Effector memory CD4-positive, alpha-beta T cell (primary cell): ENCODE results near the gene OPRM1.

Experiments
- DNase-seq, 3 donors: peaks; one replicate each; pipeline ENCODE4 v3.0.0-alpha.2; 2020
- H3K27ac ChIP-seq: 2 replicates; pipeline ENCODE4 v1.7.0; 2013; ENCODE audit warnings: mild to moderate bottlenecking, low read length, moderate library complexity; ENCODE audit not compliant: insufficient read depth, poor library complexity, severe bottlenecking
- H3K27me3 ChIP-seq: replicated peaks from 2 replicates; pipeline ENCODE4 v1.7.0; 2013; ENCODE audit warnings: mild to moderate bottlenecking, low read length; ENCODE audit not compliant: insufficient read depth, control insufficient read depth, poor library complexity, severe bottlenecking
- H3K36me3 ChIP-seq: 2 replicates; pipeline ENCODE4 v1.7.0; 2013; ENCODE audit warnings: mild to moderate bottlenecking, low read length, moderate library complexity; ENCODE audit not compliant: control insufficient read depth, insufficient read depth
- H3K4me1 ChIP-seq: 2 replicates; pipeline ENCODE4 v1.7.0; 2013; ENCODE audit warnings: low read length, mild to moderate bottlenecking; ENCODE audit not compliant: control insufficient read depth, insufficient read depth, poor library complexity, severe bottlenecking
- H3K4me3 ChIP-seq: 2 replicates; pipeline ENCODE4 v1.7.0; 2013; ENCODE audit warnings: low read length, low read depth, mild to moderate bottlenecking; ENCODE audit not compliant: insufficient read depth, poor library complexity, severe bottlenecking
- H3K9me3 ChIP-seq: 2 replicates; pipeline ENCODE4 v1.7.0; 2013; ENCODE audit warnings: mild to moderate bottlenecking, low read length, moderate library complexity; ENCODE audit not compliant: control insufficient read depth

Gene OPRM1

GRCh38 chr6:154241581-154241980 lies 202.5 kb downstream of the OPRM1 start:
- no peak overlapping the region for H3K4me3 ChIP-seq
- no peaks in the 10 kb centered on the region for H3K36me3 ChIP-seq
- H3K9me3 ChIP-seq, result no peaks in the 10 kb centered on the region
- H3K27me3 ChIP-seq, result no peaks in the 10 kb centered on the region
- H3K4me1 ChIP-seq, result peaks cover 32% of the 10 kb centered on the region
- no peak for DNase-seq
- H3K27ac ChIP-seq, result no peak overlapping the region

GRCh38 chr6:154242617-154243357 lies 203.7 kb downstream of the OPRM1 start:
- peak overlapping the region; percentile 40 for H3K27ac ChIP-seq
- H3K9me3 ChIP-seq, result no peaks in the 10 kb centered on the region
- no peaks in the 10 kb centered on the region for H3K36me3 ChIP-seq
- H3K4me3 ChIP-seq, result no peak overlapping the region
- DNase-seq, result no peak
- no peaks in the 10 kb centered on the region for H3K27me3 ChIP-seq
- H3K4me1 ChIP-seq, result peaks cover 34% of the 10 kb centered on the region

- no peaks in the 10 kb centered on the region for H3K9me3 ChIP-seq
- no peaks in the 10 kb centered on the region for H3K36me3 ChIP-seq
- H3K27me3 ChIP-seq, result no peaks in the 10 kb centered on the region
- no peak for DNase-seq
- H3K4me3 ChIP-seq, result peak overlapping the region; percentile 66
- H3K4me1 ChIP-seq, result peaks cover 38% of the 10 kb centered on the region
- H3K27ac ChIP-seq, result peak overlapping the region; percentile 75
Observed at GRCh38 chr6:154243793-154244750, 205.0 kb downstream of the OPRM1 start.

- H3K36me3 ChIP-seq, result no peaks in the 10 kb centered on the region
- H3K27ac ChIP-seq, result peak overlapping the region; percentile 75
- H3K27me3 ChIP-seq, result no peaks in the 10 kb centered on the region
- DNase-seq, result no peak
- peaks cover 50% of the 10 kb centered on the region for H3K4me1 ChIP-seq
- no peaks in the 10 kb centered on the region for H3K9me3 ChIP-seq
- H3K4me3 ChIP-seq, result peak overlapping the region; percentile 66
Observed at GRCh38 chr6:154245506-154245905, 206.5 kb downstream of the OPRM1 start.

- Histone ChIP-seq H3K4me1 (peaks cover 53% of the 10 kb centered on the region), H3K36me3 (no peaks in the 10 kb centered on the region), H3K27me3 (no peaks in the 10 kb centered on the region), H3K9me3 (no peaks in the 10 kb centered on the region), H3K4me3 (peak overlapping the region; percentile 66), H3K27ac (peak overlapping the region; percentile 75)
- no peak for DNase-seq
Observed at GRCh38 chr6:154246723-154247118, 207.7 kb downstream of the OPRM1 start.

- DNase-seq, result peak in 1 of 3 donors; percentile 12
- Histone ChIP-seq H3K27me3 (no peaks in the 10 kb centered on the region), H3K4me1 (peaks cover 50% of the 10 kb centered on the region), H3K4me3 (peak overlapping the region; percentile 66), H3K27ac (peak overlapping the region; percentile 75), H3K9me3 (no peaks in the 10 kb centered on the region), H3K36me3 (no peaks in the 10 kb centered on the region)
Observed at GRCh38 chr6:154247119-154247861, 208.2 kb downstream of the OPRM1 start.

GRCh38 chr6:154249499-154250298 lies 210.7 kb downstream of the OPRM1 start:
- no peaks in the 10 kb centered on the region for H3K36me3 ChIP-seq
- no peaks in the 10 kb centered on the region for H3K9me3 ChIP-seq
- H3K4me1 ChIP-seq, result peaks cover 35% of the 10 kb centered on the region
- H3K4me3 ChIP-seq, result peak overlapping the region; percentile 33
- H3K27me3 ChIP-seq, result no peaks in the 10 kb centered on the region
- peak overlapping the region; percentile 75 for H3K27ac ChIP-seq
- peak; percentile 18 to 27 (median 25) for DNase-seq

GRCh38 chr6:154251116-154251515 lies 212.1 kb downstream of the OPRM1 start:
- peak overlapping the region; percentile 75 for H3K27ac ChIP-seq
- peaks cover 32% of the 10 kb centered on the region for H3K4me1 ChIP-seq
- no peak overlapping the region for H3K4me3 ChIP-seq
- H3K27me3 ChIP-seq, result no peaks in the 10 kb centered on the region
- no peaks in the 10 kb centered on the region for H3K36me3 ChIP-seq
- H3K9me3 ChIP-seq, result peaks cover 2% of the 10 kb centered on the region
- no peak for DNase-seq

- Histone ChIP-seq H3K4me3 (no peak overlapping the region), H3K27me3 (no peaks in the 10 kb centered on the region), H3K36me3 (no peaks in the 10 kb centered on the region), H3K9me3 (peaks cover 3% of the 10 kb centered on the region), H3K27ac (no peak overlapping the region), H3K4me1 (peaks cover 31% of the 10 kb centered on the region)
- no peak for DNase-seq
Observed at GRCh38 chr6:154252678-154253077, 213.6 kb downstream of the OPRM1 start.
